Esophagus muscularis mucosa (tissue), 4 donors: Measurements from ENCODE around the gene TMEM169. TPM values are rescaled to one million over a fixed set of nuclear protein-coding genes. Genes with fewer than 3 reads are reported as not detected.

Experiments used
- DNase-seq: peaks from one replicate; pipeline ENCODE4 v3.0.0-alpha.2; 2017; ENCODE audit errors: extremely low spot score
- H3K27ac ChIP-seq, 4 donors: fragments of 200-600 bp; sonication (generic); replicated peaks in 1 of 4; 1 replicate in 3 of 4; 2 replicates in 1 of 4; pipeline ENCODE4 v1.5.1; 2016 to 2019; ENCODE audit warnings: mild to moderate bottlenecking in 1 of 4
- H3K27me3 ChIP-seq, 4 donors: fragments of 200-600 bp; sonication (generic); one replicate each; pipeline versions ENCODE4 v1.5.1 to v1.6.0; 2016 to 2019
- H3K36me3 ChIP-seq, 4 donors: fragments of 200-600 bp; sonication (generic); one replicate each; pipeline ENCODE4 v1.5.1; 2016 to 2019
- H3K4me1 ChIP-seq, 4 donors: fragments of 200-600 bp; sonication (generic); one replicate each; pipeline ENCODE4 v1.5.1; 2016 to 2019
- H3K4me3 ChIP-seq, 4 donors: fragments of 200-600 bp; sonication (generic); 1 replicate in 2 of 4; 2 replicates in 2 of 4; pipeline ENCODE4 v1.5.1; 2016 to 2019; ENCODE audit warnings: mild to moderate bottlenecking in 4 of 4, moderate library complexity in 1 of 4
- H3K9me3 ChIP-seq, 4 donors: fragments of 200-600 bp; sonication (generic); 1 replicate in 3 of 4; 2 replicates in 1 of 4; pipeline ENCODE4 v1.5.1; 2016 to 2019
- CTCF ChIP-seq, 3 experiments: fragments of 200-600 bp in 2 of 3; fragments of 450-650 bp in 1 of 3; sonication (generic) in 2 of 3; IDR thresholded peaks; one replicate each; pipeline ENCODE4 v1.5.1; 2017 to 2019; ENCODE audit warnings: antibody characterized with exemption in 3 of 3, mild to moderate bottlenecking in 2 of 3, moderate library complexity in 1 of 3
- EP300 ChIP-seq: sonication (generic); formaldehyde crosslinking; IDR thresholded peaks from one replicate; pipeline ENCODE4 v1.6.1; 2017; ENCODE audit warnings: antibody characterized with exemption
- POLR2A ChIP-seq: fragments of 450-650 bp; IDR thresholded peaks from one replicate; pipeline ENCODE4 v1.6.1; 2017; ENCODE audit warnings: antibody characterized with exemption, moderate library complexity, mild to moderate bottlenecking, low read depth
- POLR2AphosphoS5 ChIP-seq, 2 donors: sonication (generic); formaldehyde crosslinking; IDR thresholded peaks; one replicate each; pipeline ENCODE4 v1.6.1; 2017; ENCODE audit warnings: antibody characterized with exemption in 2 of 2
- WGBS: methylation state at CpG from one replicate; pipeline ENCODE4 v1.1.5; 2018; 5-methylcytosine and 5-hydroxymethylcytosine counted together
- intact Hi-C: fragments of 100-400 bp; cut with DNase I; formaldehyde crosslinking; loops from one replicate; pipeline ENCODE4 v1.15.1; 2023
- total RNA-seq, 4 donors: library from RNA; depleted of rRNA; stranded (reverse); fragments of >200 nt; gene quantifications; one replicate each; pipeline versions ENCODE4 v1.1.0 to v1.2.1, GENCODE V29; 2016

Gene TMEM169, protein sequence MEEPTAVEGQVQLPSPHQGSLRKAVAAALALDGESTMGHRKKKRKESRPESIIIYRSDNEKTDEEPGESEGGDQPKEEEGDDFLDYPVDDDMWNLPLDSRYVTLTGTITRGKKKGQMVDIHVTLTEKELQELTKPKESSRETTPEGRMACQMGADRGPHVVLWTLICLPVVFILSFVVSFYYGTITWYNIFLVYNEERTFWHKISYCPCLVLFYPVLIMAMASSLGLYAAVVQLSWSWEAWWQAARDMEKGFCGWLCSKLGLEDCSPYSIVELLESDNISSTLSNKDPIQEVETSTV
- under 1 TPM; under 0.01 to 0.75 (median 0.51) TPM for total RNA-seq

DNA sequence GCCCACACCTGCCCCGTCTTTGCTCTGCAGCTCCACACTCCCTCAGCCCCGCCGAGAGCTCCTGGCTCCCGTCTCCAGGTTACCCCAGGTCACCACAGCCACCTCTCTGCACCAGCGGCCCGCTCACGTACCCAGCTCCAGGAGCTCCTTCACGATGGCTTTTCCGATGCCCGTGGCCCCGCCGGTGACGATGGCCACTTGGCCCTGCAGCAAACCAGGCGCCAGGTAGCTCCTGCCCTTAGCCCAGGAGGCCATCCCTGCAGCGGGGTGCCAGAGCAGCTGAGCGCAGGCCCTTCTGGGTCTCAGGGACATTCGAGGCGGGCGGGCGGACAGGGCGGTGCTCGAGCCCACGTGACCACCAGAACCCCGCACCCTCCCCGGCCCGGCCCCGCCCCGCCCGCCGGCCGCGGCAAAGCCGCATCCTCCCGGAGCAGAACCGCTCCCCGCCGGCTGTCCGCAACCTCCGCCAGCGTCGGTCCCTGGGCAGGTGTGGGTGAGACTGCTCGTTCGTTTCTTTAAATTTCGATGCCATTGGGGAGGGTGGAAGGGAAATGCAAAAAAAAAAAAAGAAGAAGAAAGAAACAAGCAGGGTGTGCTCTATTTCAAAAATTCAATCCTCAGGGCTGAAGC, at the start of gene TMEM169, which contains the start of gene PECR:
TSS of gene TMEM169 (plus strand) at position 433 of the 630 bp plus-strand sequence. CDS start 14,045 bp downstream, outside the sequence.
TSS of gene PECR (minus strand) at position 323 of the 630 bp plus-strand sequence. CDS start at position 255, 68 bp downstream.
- Histone ChIP-seq H3K4me1 (peaks cover 11 to 23% (median 20%) of the 10 kb centered on the region in 4 donors), H3K27ac (peak within 1 kb of the TSS; percentile 38 to 65 (median 58)), H3K9me3 (peaks cover 0 to 3% (median 0%) of the 10 kb centered on the region in 4 donors), H3K4me3 (peak within 1 kb of the TSS; percentile 64 to 75 (median 68)), H3K36me3 (no peaks in the 10 kb centered on the region), H3K27me3 (no peaks in the 10 kb centered on the region)
- intact Hi-C loops = no loop called here
- no peak for DNase-seq
- 2% methylated on average over 26 of the region's 44 CpGs for WGBS
- TF ChIP-seq POLR2A = no peak
- no peak for TF ChIP-seq EP300
- peak; percentile 53 to 56 for TF ChIP-seq POLR2AphosphoS5 (IDR thresholded peaks at IDR 0.05)
- peak in 1 of 3 experiments; percentile 15 for TF ChIP-seq CTCF (IDR thresholded peaks at IDR 0.05)

DNA sequence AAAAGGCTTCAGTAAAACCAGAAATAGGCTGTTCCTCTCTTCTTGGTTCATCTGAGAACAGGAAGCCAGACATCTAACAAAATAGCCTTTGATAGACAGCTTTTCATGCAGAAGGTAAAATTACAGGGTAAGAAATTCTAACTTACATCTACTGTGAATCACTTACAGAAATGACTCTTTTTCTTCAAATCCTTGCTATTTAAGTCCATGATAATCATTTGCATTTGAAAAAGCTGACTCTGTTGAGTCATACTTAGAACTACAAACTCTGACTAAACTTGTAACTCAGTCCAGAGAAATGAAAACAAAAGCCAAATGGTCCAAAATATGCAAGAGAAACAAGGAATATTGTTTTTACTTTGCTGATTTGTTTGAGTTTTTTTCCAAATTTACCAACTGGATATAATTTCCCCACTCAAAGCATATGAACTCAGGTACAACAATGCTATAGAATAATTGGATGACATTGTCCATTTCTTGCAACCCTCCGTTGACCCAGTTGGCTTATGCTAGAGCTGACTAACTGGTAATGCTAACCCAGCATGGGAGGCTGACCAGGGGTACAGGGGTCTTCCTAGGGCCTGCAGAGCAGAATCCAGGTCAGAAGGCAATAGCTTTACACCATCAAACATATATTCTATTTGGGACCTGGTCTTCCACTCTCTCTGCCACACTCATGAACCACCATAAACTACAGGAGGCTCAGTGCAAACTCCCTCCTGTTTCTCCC, 49.6 kb upstream of the TMEM169 start:
- no peak for DNase-seq
- TF ChIP-seq EP300 = no peak
- TF ChIP-seq POLR2A = no peak
- no peak overlapping the region for H3K4me3 ChIP-seq
- no peaks in the 10 kb centered on the region for H3K27me3 ChIP-seq
- WGBS = 100% methylated on average over 1 of the region's 1 CpG
- H3K9me3 ChIP-seq = no peaks in the 10 kb centered on the region
- H3K4me1 ChIP-seq = no peaks in the 10 kb centered on the region
- no peak overlapping the region for H3K27ac ChIP-seq
- peaks cover 0 to 22% (median 0%) of the 10 kb centered on the region in 4 donors for H3K36me3 ChIP-seq
- intact Hi-C loops = no loop called here

DNA sequence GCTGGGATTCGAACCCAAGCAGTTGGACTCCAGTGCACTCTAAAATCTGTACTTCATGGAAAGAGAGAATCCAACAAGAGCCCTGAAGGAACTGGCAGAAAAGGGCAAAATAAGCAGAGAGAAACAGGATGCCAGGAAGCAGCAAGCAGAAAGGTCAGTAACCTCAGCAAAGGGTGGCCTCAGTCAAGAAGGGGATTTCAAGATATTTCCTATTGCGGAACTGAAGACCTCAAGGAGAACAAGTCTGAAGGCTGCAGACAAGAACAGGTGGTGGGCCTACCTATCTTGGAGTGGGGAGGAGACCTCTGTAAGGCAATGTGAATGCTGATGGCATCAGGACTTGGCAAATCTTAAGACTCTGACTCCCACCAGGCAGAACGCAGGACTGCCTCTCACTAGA, 48.3 kb upstream of the TMEM169 start:
- Histone ChIP-seq H3K27ac (no peak overlapping the region), H3K4me1 (no peaks in the 10 kb centered on the region), H3K9me3 (no peaks in the 10 kb centered on the region), H3K27me3 (no peaks in the 10 kb centered on the region), H3K36me3 (peaks cover 0 to 34% (median 3%) of the 10 kb centered on the region in 4 donors), H3K4me3 (no peak overlapping the region)
- DNase-seq = no peak
- 94% methylated on average over 3 of the region's 3 CpGs for WGBS
- intact Hi-C loops = no loop called here
- TF ChIP-seq CTCF (IDR thresholded peaks at IDR 0.05) (no peak), EP300 (no peak), POLR2AphosphoS5 (IDR thresholded peaks at IDR 0.05) (no peak), POLR2A (no peak)

DNA sequence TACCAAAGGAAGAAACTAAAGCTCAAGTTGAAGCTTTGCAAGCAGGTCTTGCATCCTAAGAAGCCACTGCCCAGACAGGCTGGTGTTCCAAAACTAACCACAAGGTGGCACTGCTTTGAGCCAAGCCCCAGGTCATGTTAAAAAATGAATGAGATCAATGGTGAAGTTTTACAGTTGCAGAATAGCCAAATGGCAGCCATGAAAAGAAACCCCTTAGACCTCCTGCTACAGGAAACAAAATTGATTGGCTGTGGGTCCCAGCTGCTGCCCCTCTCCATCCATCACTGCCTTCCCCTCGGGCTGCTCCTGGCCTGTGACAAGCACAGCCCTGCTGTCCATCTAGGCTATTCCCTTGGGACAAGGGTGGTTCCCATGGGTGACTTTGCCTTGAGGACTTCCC, 47.7 kb upstream of the TMEM169 start:
- H3K27ac ChIP-seq = no peak overlapping the region
- H3K27me3 ChIP-seq = no peaks in the 10 kb centered on the region
- no peak overlapping the region for H3K4me3 ChIP-seq
- peaks cover 0 to 34% (median 3%) of the 10 kb centered on the region in 4 donors for H3K36me3 ChIP-seq
- intact Hi-C loops = no loop called here
- WGBS = 57% methylated on average over 1 of the region's 1 CpG
- DNase-seq = peak; percentile 93
- TF ChIP-seq CTCF (IDR thresholded peaks at IDR 0.05) = peak; percentile 66 to 95 (median 84)
- TF ChIP-seq EP300 = no peak
- no peak for TF ChIP-seq POLR2A
- no peak for TF ChIP-seq POLR2AphosphoS5 (IDR thresholded peaks at IDR 0.05)
- H3K9me3 ChIP-seq = no peaks in the 10 kb centered on the region
- no peaks in the 10 kb centered on the region for H3K4me1 ChIP-seq

GRCh38 chr2:216039918-216040317, 41.8 kb upstream of the TMEM169 start:
- intact Hi-C loops = no loop called here
- peaks cover 5 to 60% (median 16%) of the 10 kb centered on the region in 4 donors for H3K36me3 ChIP-seq
- TF ChIP-seq CTCF (IDR thresholded peaks at IDR 0.05) = no peak
- no peak for TF ChIP-seq EP300
- no peak for TF ChIP-seq POLR2A
- DNase-seq = no peak
- H3K4me1 ChIP-seq = no peaks in the 10 kb centered on the region
- 96% methylated on average over 3 of the region's 3 CpGs for WGBS
- no peaks in the 10 kb centered on the region for H3K9me3 ChIP-seq
- no peaks in the 10 kb centered on the region for H3K27me3 ChIP-seq
- no peak overlapping the region for H3K4me3 ChIP-seq
- H3K27ac ChIP-seq = no peak overlapping the region
